ENCODE data around the gene ARPC2.

ARPC2 gene

GRCh38 chr2:218255446-218255845, 38.5 kb downstream of the ARPC2 start:
- no peak for DNase-seq (ENCODE audit: low spot score)

GRCh38 chr2:218256612-218257350, 39.8 kb downstream of the ARPC2 start:
- no peak for DNase-seq (ENCODE audit: low spot score)

- DNase-seq (ENCODE audit: low spot score) = peak; percentile 22
Observed at GRCh38 chr2:218257390-218257981, 40.5 kb downstream of the ARPC2 start.

GRCh38 chr2:218259099-218259961, 42.3 kb downstream of the ARPC2 start:
- DNase-seq (ENCODE audit: low spot score) = peak; percentile 60

DNA sequence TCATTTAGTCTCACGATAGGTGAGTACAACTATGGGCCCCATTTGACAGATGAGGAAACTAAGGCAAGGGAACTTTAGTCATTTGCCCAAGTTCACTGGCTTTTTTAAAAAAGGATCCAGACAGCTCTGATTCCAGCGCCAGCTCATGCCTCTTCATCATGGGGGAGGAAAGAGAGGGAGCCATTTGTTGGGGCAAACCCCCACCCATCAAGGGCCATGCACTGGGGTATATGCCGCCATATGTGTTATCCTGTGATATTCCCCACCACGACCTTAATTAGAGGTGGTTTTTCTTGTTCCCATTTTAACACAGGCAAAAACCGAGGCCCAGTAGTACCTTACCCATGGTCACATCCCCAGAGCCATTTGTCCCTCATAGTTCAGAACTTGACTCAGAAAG, 43.2 kb downstream of the ARPC2 start:
- no peak for DNase-seq (ENCODE audit: low spot score)

GRCh38 chr2:218260742-218261422, 43.9 kb downstream of the ARPC2 start, which contains the start of gene GPBAR1:
Gene GPBAR1 (plus strand): TSS chr2:218261015. CDS start chr2:218262725, 1,710 bp downstream.
- no peak for DNase-seq (ENCODE audit: low spot score)

DNA sequence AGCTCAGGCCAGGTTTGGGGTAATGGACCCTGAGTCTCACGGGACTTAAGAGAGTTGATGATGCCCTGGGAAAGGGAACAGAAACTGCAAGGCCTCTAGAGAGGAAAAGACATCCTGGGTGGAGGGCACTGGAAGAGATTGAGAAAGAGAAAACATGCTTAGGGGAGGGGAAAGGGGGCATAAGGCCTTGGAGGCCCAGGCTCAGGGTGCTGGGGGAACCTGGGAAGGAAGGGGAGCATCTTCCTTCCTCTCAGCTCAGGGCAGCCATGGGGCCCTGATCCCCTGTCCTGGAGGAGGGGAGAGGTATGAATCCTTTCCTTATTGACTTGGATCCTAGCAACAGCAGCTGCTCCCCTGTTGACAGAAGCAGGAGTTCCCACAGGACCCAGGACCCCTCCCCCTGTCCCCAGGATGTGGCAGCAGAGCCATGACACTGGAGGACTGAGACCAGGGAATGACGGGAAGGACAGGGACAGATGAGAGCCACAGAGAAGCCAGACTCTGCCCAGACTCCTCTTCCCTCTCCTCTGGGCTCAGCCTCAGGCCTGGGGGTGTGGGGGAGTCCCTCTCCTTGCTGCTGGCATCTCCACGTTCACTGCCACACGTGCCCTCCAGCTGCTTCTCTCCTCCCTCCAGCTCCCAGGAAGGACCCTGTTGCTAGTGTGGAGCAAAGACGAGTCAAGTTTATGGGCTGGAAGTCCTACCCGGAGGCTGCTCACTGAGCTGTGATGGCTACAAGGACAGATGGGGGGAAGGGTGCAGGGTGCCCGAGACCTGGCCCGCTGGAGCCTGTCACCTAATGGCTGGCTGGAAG, 44.6 kb downstream of the ARPC2 start:
- no peak for DNase-seq (ENCODE audit: low spot score)

DNA sequence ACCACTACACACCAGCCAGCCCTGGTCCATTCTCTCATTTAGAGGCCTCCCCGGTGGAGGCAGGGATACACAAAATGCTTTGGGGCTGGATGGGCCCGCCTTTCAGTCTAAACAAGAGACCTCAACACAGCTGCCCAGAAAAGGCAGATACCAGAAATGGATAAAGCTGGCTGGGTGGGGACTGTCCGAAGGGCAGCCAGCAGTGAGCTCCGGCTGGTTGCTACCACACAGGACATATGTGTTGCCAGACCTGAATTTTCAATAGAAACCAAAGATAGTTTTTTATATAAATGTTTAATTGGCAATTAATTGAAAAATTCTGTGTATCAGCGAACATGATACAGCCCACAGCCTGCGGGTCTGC, 45.2 kb downstream of the ARPC2 start:
- DNase-seq (ENCODE audit: low spot score) = no peak

DNA sequence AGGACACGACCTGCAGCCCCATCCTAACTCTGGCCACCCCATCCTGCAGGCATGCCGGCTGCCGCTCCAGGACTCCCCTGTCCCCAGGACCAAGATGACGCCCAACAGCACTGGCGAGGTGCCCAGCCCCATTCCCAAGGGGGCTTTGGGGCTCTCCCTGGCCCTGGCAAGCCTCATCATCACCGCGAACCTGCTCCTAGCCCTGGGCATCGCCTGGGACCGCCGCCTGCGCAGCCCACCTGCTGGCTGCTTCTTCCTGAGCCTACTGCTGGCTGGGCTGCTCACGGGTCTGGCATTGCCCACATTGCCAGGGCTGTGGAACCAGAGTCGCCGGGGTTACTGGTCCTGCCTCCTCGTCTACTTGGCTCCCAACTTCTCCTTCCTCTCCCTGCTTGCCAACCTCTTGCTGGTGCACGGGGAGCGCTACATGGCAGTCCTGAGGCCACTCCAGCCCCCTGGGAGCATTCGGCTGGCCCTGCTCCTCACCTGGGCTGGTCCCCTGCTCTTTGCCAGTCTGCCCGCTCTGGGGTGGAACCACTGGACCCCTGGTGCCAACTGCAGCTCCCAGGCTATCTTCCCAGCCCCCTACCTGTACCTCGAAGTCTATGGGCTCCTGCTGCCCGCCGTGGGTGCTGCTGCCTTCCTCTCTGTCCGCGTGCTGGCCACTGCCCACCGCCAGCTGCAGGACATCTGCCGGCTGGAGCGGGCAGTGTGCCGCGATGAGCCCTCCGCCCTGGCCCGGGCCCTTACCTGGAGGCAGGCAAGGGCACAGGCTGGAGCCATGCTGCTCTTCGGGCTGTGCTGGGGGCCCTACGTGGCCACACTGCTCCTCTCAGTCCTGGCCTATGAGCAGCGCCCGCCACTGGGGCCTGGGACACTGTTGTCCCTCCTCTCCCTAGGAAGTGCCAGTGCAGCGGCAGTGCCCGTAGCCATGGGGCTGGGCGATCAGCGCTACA, 45.9 kb downstream of the ARPC2 start:
- no peak for DNase-seq (ENCODE audit: low spot score)

DNA sequence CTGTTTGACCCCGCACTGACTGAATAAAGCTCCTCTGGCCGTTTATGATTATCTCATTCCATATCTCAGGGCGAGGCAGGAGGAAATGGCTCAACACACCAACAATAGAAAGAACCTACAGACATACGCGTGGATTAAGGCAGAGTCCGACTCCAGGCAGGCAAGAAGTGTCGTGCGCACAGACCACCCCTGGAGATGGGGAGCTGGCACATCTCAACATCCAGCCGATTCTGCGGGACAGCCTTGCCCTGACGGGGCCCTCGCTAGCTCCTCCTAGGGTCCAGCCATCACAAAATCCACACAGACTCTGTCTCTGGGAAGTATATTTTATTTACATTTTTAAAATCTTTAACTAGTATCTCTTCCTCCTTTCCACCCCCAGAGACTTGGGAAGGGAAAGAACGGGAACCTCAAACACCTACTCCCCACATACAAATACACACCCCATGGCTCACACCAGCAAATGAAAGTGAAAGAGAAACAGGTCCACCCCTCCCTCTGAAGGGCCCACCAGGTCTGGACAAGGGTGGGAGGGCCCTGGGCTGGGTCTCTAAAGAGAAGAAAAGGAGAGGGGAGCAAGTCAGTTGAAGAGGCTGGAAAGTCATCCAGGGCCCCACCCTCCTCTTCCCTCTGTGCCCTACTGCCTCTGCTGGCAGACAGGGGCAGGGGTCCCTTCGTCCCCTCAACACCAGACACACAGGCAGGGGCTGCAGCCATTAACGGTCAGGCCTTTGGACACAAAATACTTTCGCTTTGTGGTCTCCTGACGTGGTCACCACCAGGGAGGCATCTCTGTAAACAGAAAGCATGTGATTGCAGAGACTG, 47.0 kb downstream of the ARPC2 start:
- no peak for DNase-seq (ENCODE audit: low spot score)

GRCh38 chr2:218264773-218265561, 48.0 kb downstream of the ARPC2 start:
- no peak for DNase-seq (ENCODE audit: low spot score)

GRCh38 chr2:218265626-218266025, 48.6 kb downstream of the ARPC2 start:
- DNase-seq (ENCODE audit: low spot score) = no peak

DNA sequence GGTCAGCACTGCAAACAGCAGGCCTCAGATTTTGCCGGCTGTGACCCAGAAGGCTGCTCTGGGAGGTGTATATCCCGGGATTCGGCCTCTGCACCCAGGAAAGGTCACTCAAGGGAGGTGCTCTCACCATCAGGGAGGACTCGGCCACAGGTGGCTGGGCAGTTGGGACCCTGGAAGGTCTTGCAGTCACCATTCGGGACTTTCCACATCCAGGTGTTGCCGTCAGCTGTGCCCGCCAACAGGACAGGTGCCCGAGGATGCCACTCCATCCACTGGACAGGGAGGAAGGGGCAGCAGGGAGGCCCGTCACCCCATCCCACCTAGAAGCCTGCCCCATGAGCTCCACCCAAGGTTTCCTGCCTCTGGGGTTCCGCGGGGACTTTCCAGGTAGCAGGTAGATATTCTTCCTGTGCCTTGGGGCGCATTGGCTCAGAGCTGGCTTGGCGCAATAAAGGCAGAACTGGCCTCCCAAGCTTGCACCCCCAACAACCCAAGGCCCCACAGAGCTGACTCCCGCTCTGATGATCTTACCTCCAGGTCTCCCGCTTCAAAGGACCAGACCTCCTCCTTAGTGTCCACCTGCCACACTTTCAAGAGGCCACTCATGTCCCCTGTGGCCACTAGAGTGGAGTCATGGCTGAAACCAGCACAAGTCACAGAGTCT, 49.5 kb downstream of the ARPC2 start:
- DNase-seq (ENCODE audit: low spot score) = no peak

DNA sequence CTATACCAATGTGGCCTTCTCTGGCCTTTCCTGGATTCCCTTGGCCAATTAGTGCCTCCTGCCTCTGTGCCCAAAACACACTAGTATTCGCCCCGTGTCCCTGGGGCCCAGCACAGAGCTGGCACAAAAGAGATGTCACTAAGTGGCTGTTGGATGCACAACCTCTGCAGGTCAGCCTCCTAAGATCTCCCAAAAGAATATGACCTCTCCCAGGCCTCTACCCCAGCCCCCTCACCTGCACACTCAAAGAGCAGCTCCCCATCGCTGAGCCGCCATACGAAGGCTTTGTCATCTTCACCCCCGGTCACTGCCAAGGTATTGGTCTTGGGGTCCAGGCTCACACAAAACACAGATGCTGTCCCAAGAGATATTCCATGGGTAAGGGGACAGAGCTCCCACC, 50.3 kb downstream of the ARPC2 start:
- DNase-seq (ENCODE audit: low spot score) = no peak

DNA sequence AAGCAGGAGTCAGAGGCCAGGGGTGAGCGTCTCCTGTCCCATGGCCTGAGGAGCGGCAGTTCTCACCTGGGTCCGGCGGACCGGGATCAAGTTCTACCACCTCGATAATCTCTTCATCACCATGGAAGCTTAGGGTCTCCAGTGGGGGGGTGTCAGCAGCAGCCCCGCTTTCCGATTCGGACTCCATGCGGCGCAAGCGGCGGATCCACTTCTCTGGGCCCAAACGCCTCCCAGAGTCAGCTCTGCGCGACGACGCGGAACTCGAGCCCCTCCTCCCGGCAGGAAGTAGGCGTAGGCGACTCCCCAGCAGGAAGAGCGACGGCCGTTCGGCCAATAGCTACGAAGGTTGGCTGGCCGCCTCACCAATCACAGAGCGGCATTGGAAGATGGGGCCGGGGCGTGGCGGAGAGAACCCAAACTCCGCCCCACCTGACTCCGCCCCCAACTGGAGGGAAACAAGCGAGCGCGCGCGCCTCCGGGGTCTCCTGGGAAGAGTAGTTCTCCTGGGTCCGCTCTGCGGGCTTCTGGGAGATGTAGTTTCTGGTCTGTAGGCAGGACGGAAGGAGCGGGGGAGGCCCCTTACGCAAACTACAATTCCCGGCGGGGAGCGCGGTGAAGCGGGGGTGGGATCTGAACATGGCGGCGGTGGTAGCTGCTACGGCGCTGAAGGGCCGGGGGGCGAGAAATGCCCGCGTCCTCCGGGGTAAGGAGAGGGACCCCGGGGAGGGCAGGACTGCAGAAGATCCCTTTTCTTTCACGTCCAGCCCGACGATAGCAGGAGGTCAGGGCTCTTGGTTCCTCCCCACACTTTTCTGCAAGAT, 53.1 kb downstream of the ARPC2 start, which contains the start of the genes AAMP and PNKD:
TSS of gene AAMP (minus strand) at position 238 of the 821 bp plus-strand sequence. CDS start at position 187, 51 bp downstream.
TSS of gene PNKD (plus strand) at position 620 of the 821 bp plus-strand sequence. CDS start at position 637, 17 bp downstream.
- DNase-seq (ENCODE audit: low spot score) = peak; percentile 99

DNA sequence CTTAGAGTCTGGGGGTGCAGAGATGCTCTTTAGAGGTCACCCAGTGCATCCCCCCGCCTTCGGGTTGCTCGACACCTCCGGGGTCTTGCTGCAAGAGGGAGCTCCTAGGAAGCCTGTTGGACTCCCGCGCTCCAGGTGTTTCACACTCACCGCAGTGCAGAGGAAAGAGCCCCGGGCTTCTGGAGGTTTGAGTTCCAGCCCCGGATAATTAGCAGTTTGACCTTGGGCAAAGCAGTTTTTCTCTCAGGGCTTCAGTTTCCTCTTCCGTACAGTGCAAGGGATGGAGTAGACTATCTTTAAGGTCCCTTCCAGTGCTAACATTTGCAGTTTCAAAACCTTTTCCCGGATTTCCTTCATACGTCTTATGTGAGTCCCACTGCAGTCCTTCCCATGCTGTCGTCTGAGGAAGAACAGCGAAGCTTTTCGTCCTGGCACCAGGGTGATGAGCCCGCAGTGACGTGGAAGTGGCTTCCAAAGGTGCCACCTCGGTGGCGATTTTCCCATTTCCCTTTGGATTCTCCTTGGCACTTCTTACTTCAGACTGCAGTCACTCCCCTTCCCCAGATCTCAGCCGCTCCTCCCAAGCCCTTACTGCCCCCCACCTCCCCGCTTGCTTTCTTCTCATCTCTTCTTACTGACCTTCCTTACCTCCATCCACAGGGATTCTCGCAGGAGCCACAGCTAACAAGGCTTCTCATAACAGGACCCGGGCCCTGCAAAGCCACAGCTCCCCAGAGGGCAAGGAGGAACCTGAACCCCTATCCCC, 53.9 kb downstream of the ARPC2 start:
- DNase-seq (ENCODE audit: low spot score) = peak; percentile 37

All from kidney capillary endothelial cell (primary cell).